Choroid plexus epithelial cell (primary cell): Measurements from ENCODE around the gene KPNB1.

ENCODE experiments used
- DNase-seq: peaks from one replicate; pipeline ENCODE4 v3.0.0-alpha.2; 2010; ENCODE audit warnings: low read depth
- H3K4me3 ChIP-seq: 2 replicates; pipeline ENCODE4 v1.5.1; 2011; ENCODE audit warnings: low read depth, mild to moderate bottlenecking, control low read depth, low read length, moderate library complexity
- TF ChIP-seq, protein P1 (sequence below): conservative IDR thresholded peaks from 2 replicates; pipeline ENCODE4 v1.5.1; 2011; ENCODE audit warnings: low read depth, mild to moderate bottlenecking, control low read depth, inconsistent platforms, low read length, moderate library complexity

The KPNB1 gene

DNA sequence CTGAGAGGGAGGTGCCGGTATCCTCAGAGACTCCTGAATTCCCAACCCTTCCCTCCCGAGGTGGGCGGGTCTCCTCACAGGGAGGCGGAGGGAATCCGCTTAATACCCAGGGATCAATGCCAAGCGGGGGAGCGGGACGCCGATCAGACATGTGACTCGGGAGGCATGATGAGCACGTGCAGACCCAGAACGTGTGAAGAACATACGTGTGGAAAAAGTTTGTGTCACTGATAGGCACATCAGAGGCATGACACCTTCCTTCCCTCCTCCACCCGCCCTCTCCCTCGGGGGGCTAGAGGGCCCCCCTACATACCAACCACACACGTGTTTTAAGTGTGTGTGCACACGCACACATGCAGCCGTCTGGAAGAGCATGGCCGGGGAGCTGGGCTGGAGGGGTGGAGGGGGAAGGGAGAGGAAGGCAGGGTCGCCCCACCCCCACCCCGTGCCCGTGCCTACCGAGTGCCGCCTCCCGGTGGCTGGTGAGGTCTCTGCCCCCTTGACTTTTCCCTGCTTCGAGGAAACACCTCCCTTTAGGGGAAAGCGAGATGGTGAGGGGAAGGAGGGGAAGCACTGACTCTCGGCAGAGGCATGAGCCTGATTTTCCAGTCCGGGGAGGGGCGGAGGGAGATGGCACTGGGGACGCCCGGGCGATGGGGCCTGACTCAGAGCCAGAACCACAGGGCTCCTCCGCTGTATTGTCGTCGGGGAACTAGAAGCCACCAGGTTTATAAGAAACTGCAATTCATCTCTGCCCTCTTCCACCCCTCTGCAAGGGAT is 71.2 kb downstream of the KPNB1 start:
- no peak overlapping the region for H3K4me3 ChIP-seq
- TF ChIP-seq, protein P1, sequence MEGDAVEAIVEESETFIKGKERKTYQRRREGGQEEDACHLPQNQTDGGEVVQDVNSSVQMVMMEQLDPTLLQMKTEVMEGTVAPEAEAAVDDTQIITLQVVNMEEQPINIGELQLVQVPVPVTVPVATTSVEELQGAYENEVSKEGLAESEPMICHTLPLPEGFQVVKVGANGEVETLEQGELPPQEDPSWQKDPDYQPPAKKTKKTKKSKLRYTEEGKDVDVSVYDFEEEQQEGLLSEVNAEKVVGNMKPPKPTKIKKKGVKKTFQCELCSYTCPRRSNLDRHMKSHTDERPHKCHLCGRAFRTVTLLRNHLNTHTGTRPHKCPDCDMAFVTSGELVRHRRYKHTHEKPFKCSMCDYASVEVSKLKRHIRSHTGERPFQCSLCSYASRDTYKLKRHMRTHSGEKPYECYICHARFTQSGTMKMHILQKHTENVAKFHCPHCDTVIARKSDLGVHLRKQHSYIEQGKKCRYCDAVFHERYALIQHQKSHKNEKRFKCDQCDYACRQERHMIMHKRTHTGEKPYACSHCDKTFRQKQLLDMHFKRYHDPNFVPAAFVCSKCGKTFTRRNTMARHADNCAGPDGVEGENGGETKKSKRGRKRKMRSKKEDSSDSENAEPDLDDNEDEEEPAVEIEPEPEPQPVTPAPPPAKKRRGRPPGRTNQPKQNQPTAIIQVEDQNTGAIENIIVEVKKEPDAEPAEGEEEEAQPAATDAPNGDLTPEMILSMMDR: no peak
- no peak for DNase-seq

DNA sequence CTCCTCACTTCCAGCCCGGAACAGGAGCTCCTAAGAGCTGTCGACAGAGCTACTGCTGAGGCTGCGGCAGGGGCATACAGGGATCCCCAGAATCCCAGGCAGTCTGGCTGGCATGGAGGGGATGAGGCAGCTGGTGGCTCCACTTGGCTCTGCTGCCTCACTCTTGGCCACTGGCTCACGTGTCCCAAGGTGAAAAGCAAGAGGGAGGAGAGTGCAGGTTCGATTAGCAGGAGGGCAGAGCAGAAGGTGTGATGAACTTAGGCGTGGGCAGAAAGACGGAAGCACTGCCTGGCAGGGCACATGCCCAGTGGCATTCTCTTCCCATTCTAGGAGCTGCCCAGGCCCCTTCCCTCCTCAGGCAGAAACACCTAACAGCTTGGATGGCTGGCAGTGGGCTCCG is 72.0 kb downstream of the KPNB1 start:
- TF ChIP-seq, protein P1: no peak
- no peak overlapping the region for H3K4me3 ChIP-seq
- no peak for DNase-seq

DNA sequence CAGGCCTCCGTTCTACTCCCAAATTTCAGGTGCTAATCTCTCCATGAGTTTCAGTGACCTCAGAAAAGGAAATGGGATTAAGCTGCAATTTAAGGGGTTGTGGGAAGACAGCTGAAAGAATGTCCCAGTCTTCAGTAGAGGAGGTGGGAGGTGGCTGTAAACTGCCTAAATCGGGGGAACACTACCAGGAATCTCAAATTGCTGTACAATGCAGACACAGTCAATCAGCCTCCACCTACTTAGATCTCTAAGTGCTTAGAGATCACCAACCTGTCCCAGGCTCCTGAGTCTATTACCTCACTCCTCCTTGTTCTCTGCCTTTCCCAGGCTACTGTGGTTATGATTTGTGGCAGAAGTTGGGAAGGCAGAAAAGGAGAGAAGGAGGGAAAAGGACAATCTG is 75.0 kb downstream of the KPNB1 start:
- TF ChIP-seq, protein P1: no peak
- no peak overlapping the region for H3K4me3 ChIP-seq

DNA sequence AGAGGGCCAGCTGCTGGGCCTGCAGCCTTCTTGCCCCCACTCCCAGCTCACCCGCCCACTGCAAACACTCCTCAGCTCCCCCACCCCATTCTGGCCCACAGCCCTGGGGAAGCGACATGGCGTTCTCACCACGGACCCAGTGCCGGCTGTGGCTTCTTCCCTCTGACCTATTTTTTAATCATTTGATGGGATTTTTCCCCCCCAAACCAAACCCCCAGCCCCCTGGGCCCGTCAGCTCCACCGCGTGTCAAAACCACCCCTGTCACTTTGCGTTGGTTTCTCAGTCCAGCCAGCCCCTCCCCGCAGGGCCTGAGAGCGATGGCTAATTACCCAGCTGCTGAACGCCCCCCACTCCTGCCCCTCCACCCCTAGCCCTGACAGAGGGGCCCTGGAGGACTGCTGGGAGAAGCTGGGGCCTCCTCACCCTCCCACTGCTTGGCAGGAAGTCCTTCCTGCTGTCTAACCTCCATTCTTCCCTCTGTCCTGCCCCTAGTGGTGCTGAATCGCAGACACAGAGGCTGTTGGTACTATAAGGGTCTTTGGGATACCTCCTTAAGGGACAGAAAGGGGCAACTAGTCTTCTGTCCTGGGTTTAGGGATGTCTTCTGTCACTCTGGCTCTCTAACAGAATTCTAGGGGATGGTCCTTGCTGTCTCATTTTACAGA is 75.9 kb downstream of the KPNB1 start:
- no peak overlapping the region for H3K4me3 ChIP-seq
- no peak for DNase-seq
- TF ChIP-seq, protein P1: peak; percentile 30

More for the DNA sequence above, 75.0 kb downstream of the KPNB1 start:
- DNase-seq: no peak

DNA sequence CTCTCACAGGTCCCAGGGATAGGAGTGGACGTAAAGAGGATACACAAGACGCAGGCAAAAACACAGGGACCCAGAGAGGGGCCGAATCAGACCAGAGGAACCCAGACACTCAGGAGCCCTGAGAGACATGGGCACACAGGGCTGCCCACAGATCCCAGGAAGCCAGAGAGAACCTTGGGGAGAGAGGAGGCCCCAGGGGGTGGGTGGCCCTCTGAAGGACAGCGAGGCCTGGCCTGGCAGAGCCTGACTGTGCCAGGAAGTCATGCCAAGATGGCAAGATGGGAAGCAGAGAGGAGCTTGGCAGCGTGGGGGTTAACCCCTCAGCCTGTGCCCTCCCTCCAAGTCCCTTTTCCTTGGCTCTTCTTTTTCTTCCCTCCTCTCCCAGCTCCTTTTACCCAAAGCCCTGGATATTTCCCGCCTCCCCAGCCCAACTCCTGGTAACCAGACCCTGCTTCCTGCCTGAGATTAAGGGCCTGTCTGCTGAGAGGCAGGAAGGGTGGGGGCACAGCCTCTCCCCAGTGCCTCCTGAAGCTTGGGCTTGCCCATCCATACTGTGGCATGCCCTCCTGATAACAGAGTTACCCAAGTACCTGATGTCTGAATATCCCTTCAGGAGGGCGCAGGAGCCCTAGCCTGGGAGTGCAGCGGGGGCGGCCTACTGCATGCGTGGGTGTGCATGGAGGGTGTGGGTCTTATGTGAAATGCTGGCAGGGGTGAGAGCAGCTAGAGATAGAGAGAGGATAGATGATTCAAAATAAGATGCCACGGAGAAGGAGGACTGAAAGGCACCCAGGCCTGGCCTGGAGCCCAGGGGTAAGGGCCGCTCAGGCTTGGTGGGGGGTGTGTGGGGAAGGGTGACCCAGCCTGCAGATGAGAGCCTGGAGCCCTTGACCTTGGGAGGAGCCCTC is 77.3 kb downstream of the KPNB1 start:
- H3K4me3 ChIP-seq: no peak overlapping the region
- no peak for DNase-seq
- TF ChIP-seq, protein P1: no peak

GRCh38 chr17:47727704-47728036 is 78.0 kb downstream of the KPNB1 start:
- DNase-seq: no peak

More at GRCh38 chr17:47727704-47728036, 78.0 kb downstream of the KPNB1 start:
- no peak overlapping the region for H3K4me3 ChIP-seq
- TF ChIP-seq, protein P1: no peak
